H54 (cell line): ENCODE measurements around the gene ZSWIM8.
"Not testable (repeated sequence)": the region's sequence is repeated elsewhere in the genome, so short reads cannot be mapped to it uniquely, and the experiment has no call there.

Source experiments
- DNase-seq: peaks from one replicate; pipeline ENCODE4 v3.0.0; 2011; ENCODE audit warnings: low spot score, mixed read lengths; ENCODE audit not compliant: insufficient read length
- FAIRE-seq: peaks from 3 replicates; lab custom pipeline; 2011; peaks lifted over from hg19 to GRCh38; lab: Jason Lieb, UNC
- POLR2A ChIP-seq: IDR thresholded peaks from 2 replicates; pipeline ENCODE4 v1.6.1; 2011; ENCODE audit warnings: low read depth, mild to moderate bottlenecking, low read length

The ZSWIM8 gene

GRCh38 chr10:73827346-73828089, 42.1 kb downstream of the ZSWIM8 start:
- FAIRE-seq (peak; percentile 66), DNase-seq (peak; percentile 96)
- TF ChIP-seq POLR2A, result no peak

GRCh38 chr10:73828161-73828560, 42.8 kb downstream of the ZSWIM8 start:
- FAIRE-seq (no peak), DNase-seq (no peak)
- no peak for TF ChIP-seq POLR2A

GRCh38 chr10:73829090-73829489, 43.7 kb downstream of the ZSWIM8 start:
- not testable (repeated sequence) for FAIRE-seq, DNase-seq

- FAIRE-seq (no peak), DNase-seq (no peak)
- no peak for TF ChIP-seq POLR2A
Measured at GRCh38 chr10:73836427-73836980, 51.1 kb downstream of the ZSWIM8 start.

- no peak for TF ChIP-seq POLR2A
- DNase-seq, result no peak
- FAIRE-seq, result no peak
Measured at GRCh38 chr10:73837072-73837471, 51.7 kb downstream of the ZSWIM8 start.

- no peak for TF ChIP-seq POLR2A
- DNase-seq (no peak), FAIRE-seq (no peak)
Measured at GRCh38 chr10:73838008-73838567, 52.7 kb downstream of the ZSWIM8 start.

GRCh38 chr10:73838827-73839226, 53.4 kb downstream of the ZSWIM8 start:
- no peak for TF ChIP-seq POLR2A
- DNase-seq (peak; percentile 84), FAIRE-seq (peak; percentile 79)

GRCh38 chr10:73839276-73839966, 54.0 kb downstream of the ZSWIM8 start:
- no peak for FAIRE-seq
- DNase-seq, result no peak
- no peak for TF ChIP-seq POLR2A

- no peak for TF ChIP-seq POLR2A
- DNase-seq, result peak; percentile 45
- FAIRE-seq, result no peak
Measured at GRCh38 chr10:73840056-73840402, 54.6 kb downstream of the ZSWIM8 start.

- DNase-seq, result no peak
- no peak for FAIRE-seq
- TF ChIP-seq POLR2A, result no peak
Measured at GRCh38 chr10:73840403-73841060, 55.1 kb downstream of the ZSWIM8 start.

GRCh38 chr10:73841061-73841421, 55.6 kb downstream of the ZSWIM8 start:
- DNase-seq, result no peak
- no peak for FAIRE-seq

GRCh38 chr10:73841526-73842285, 56.3 kb downstream of the ZSWIM8 start:
- FAIRE-seq (no peak), DNase-seq (no peak)
- TF ChIP-seq POLR2A, result no peak

More at GRCh38 chr10:73841061-73841421, 55.6 kb downstream of the ZSWIM8 start:
- TF ChIP-seq POLR2A, result no peak

- DNase-seq (no peak), FAIRE-seq (no peak)
- TF ChIP-seq POLR2A, result no peak
Measured at GRCh38 chr10:73842349-73842748, 56.9 kb downstream of the ZSWIM8 start.
